Measurements from ENCODE around the gene PNMA8B. TPM values are rescaled to one million over a fixed set of nuclear protein-coding genes. Genes with fewer than 3 reads are reported as not detected.

Gene PNMA8B
- total RNA-seq, 1 experiment from 2014 or later, result 0.10 TPM

DNA sequence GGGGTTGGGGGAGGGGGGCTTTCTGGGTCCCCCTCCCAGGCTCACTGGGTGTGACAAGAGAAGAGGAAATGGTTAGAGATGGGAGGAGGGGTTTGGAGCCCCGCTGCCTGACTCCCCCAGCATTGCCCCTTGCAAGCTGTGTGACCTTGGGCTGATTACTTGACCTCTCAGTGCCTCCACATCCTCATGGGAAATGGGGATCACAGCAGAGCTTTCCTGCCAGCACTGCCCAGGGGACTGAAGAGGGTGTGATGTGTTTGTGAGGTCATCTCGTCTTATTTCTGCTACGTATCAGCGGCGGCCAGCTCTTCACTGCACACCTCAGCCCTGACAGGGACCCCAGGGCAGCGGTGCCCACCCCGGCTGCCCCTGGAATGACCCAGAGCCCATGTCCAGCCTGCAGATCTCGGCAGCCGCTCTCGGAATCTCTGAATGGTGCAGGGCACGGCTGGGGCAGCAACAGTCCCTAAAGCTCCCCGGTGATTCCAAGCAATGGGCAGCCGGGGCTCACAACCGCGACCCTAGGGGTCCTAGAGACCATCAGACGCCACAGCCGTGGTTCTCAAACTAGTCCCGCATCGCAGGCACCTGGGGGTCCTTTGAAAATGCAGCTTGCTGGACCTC is 8.4 kb downstream of the PNMA8B start:
- Histone ChIP-seq H3K4me2 (ENCODE audit: low read length) (peak overlapping the region; percentile 55), H3K4me3 (replicated peaks in 1 of 2; ENCODE audit: low read depth in 1 of 2, low read length in 2 of 2) (no peak overlapping the region; a peak in 1 of 4 replicates), H3K9me3 (ENCODE audit: control insufficient read depth in 1 of 2, insufficient read depth in 1 of 2, low read depth in 1 of 2, low read length in 2 of 2) (no peaks in the 10 kb centered on the region), H3K9me2 (ENCODE audit: insufficient read depth) (no peaks in the 10 kb centered on the region), H2AFZ (ENCODE audit: low read depth, low read length, poor library complexity, severe bottlenecking) (peak overlapping the region; percentile 41), H4K20me1 (ENCODE audit: insufficient read depth) (no peaks in the 10 kb centered on the region), H3K27ac (ENCODE audit: low read depth, low read length) (no peak overlapping the region), H3K27me3 (ENCODE audit: insufficient read depth, low read length) (no peaks in the 10 kb centered on the region), H3K79me2 (ENCODE audit: insufficient read depth, low read length) (no peaks in the 10 kb centered on the region), H3K9ac (ENCODE audit: low read length) (no peak overlapping the region), H3K4me1 (ENCODE audit: control insufficient read depth in 1 of 2, insufficient read depth in 2 of 2, low read length in 2 of 2) (no peaks in the 10 kb centered on the region), H3K36me3 (ENCODE audit: control insufficient read depth in 1 of 2, insufficient read depth in 2 of 2, low read length in 2 of 2) (no peaks in the 10 kb centered on the region)
- ChIA-PET RAD21 (ENCODE audit: low non-redundant PET in 1 of 2, low total read pairs in 2 of 2, uncharacterized antibody in 2 of 2, unreplicated experiment in 2 of 2) (no interaction called here), CTCF (interaction anchor here (0.7 to 1.7 kb wide), 3 partner anchors 85 to 207 kb away, joined by 3 to 16 read pairs (median 5); no protein-coding TSS in a partner anchor), POLR2A (no interaction called here)
- intact Hi-C loops (cut with micrococcal nuclease), result loop anchor here (1.0 to 10.0 kb wide), 3 partner anchors 85 to 402 kb away; no protein-coding TSS in a partner anchor
- no peak for ATAC-seq
- no TSS peak for BruUV-seq (replicated peaks)
- DNase-seq (ENCODE audit: low read depth, low spot score), result no peak
- TF ChIP-seq ZNF274 (IDR thresholded peaks at IDR 0.05; ENCODE audit: low read depth, low read length), result no peak
- no peak for TF ChIP-seq POLR2A (IDR thresholded peaks at IDR 0.05; ENCODE audit: borderline replicate concordance, extremely low read depth, insufficient read depth, insufficient read length)
- TF ChIP-seq, protein P1, sequence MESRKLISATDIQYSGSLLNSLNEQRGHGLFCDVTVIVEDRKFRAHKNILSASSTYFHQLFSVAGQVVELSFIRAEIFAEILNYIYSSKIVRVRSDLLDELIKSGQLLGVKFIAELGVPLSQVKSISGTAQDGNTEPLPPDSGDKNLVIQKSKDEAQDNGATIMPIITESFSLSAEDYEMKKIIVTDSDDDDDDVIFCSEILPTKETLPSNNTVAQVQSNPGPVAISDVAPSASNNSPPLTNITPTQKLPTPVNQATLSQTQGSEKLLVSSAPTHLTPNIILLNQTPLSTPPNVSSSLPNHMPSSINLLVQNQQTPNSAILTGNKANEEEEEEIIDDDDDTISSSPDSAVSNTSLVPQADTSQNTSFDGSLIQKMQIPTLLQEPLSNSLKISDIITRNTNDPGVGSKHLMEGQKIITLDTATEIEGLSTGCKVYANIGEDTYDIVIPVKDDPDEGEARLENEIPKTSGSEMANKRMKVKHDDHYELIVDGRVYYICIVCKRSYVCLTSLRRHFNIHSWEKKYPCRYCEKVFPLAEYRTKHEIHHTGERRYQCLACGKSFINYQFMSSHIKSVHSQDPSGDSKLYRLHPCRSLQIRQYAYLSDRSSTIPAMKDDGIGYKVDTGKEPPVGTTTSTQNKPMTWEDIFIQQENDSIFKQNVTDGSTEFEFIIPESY (IDR thresholded peaks at IDR 0.05; ENCODE audit: extremely low read depth, insufficient replicate concordance, low read length), result no peak
- TF ChIP-seq CBX3 (IDR thresholded peaks at IDR 0.05; ENCODE audit: low read depth), result no peak

DNA sequence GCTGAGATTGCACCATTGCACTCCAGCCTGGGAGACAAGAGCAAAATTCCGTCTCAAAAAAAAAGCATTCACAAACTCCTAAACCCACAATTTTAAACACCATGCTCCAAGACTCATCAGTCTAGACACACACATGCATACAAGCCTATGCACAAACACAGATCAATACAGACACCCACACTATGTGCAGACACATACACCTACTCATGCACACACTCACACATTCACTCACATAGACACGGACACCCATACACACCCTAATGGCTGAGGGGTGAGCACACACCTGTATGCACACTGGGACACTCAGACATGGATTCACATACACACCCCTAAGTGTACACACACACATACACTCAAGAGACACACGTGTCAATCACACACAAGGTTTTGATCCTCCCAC is 9.3 kb downstream of the PNMA8B start:
- H3K4me1 ChIP-seq (ENCODE audit: control insufficient read depth in 1 of 2, insufficient read depth in 2 of 2, low read length in 2 of 2), result no peaks in the 10 kb centered on the region
- no peaks in the 10 kb centered on the region for H3K79me2 ChIP-seq (ENCODE audit: insufficient read depth, low read length)
- no peaks in the 10 kb centered on the region; the same call in 1 of the 2 replicates for H3K27me3 ChIP-seq (ENCODE audit: insufficient read depth, low read length)
- no peak overlapping the region for H3K27ac ChIP-seq (ENCODE audit: low read depth, low read length)
- no peak overlapping the region for H2AFZ ChIP-seq (ENCODE audit: low read depth, low read length, poor library complexity, severe bottlenecking)
- H3K9ac ChIP-seq (ENCODE audit: low read length), result no peak overlapping the region
- BruUV-seq (replicated peaks), result no TSS peak
- intact Hi-C loops (cut with micrococcal nuclease), result loop anchor here (10.0 kb wide), 1 partner anchor 402 kb away; no protein-coding TSS in a partner anchor
- no peak overlapping the region for H3K4me3 ChIP-seq (replicated peaks in 1 of 2; ENCODE audit: low read depth in 1 of 2, low read length in 2 of 2)
- DNase-seq (ENCODE audit: low read depth, low spot score) (no peak), ATAC-seq (no peak)
- H3K4me2 ChIP-seq (ENCODE audit: low read length), result no peak overlapping the region
- ChIA-PET RAD21 (ENCODE audit: low non-redundant PET in 1 of 2, low total read pairs in 2 of 2, uncharacterized antibody in 2 of 2, unreplicated experiment in 2 of 2) (no interaction called here), POLR2A (no interaction called here), CTCF (no interaction called here)
- H3K9me3 ChIP-seq (ENCODE audit: control insufficient read depth in 1 of 2, insufficient read depth in 1 of 2, low read depth in 1 of 2, low read length in 2 of 2), result no peaks in the 10 kb centered on the region
- H3K9me2 ChIP-seq (ENCODE audit: insufficient read depth), result no peaks in the 10 kb centered on the region
- no peaks in the 10 kb centered on the region for H3K36me3 ChIP-seq (ENCODE audit: control insufficient read depth in 1 of 2, insufficient read depth in 2 of 2, low read length in 2 of 2)
- H4K20me1 ChIP-seq (ENCODE audit: insufficient read depth), result no peaks in the 10 kb centered on the region
- TF ChIP-seq ZFX (IDR thresholded peaks at IDR 0.05) (no peak), EZH2phosphoT487 (IDR thresholded peaks at IDR 0.05; ENCODE audit: borderline replicate concordance) (no peak), ZNF274 (IDR thresholded peaks at IDR 0.05; ENCODE audit: low read depth, low read length) (no peak), POLR2AphosphoS5 (IDR thresholded peaks at IDR 0.05; ENCODE audit: low read depth, low read length) (no peak), EGR1 (IDR thresholded peaks at IDR 0.05; ENCODE audit: low read depth) (no peak), CBX3 (IDR thresholded peaks at IDR 0.05; ENCODE audit: low read depth) (no peak), TCF7L2 (IDR thresholded peaks at IDR 0.05; ENCODE audit: borderline replicate concordance, extremely low read depth, insufficient read depth, insufficient read length) (no peak), SP1 (IDR thresholded peaks at IDR 0.05; ENCODE audit: low read depth) (no peak)
- TF ChIP-seq, protein P2, sequence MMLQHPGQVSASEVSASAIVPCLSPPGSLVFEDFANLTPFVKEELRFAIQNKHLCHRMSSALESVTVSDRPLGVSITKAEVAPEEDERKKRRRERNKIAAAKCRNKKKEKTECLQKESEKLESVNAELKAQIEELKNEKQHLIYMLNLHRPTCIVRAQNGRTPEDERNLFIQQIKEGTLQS (IDR thresholded peaks at IDR 0.05), result no peak
- TF ChIP-seq, protein P3, sequence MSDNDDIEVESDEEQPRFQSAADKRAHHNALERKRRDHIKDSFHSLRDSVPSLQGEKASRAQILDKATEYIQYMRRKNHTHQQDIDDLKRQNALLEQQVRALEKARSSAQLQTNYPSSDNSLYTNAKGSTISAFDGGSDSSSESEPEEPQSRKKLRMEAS (IDR thresholded peaks at IDR 0.05), result no peak
- TF ChIP-seq, protein P4, sequence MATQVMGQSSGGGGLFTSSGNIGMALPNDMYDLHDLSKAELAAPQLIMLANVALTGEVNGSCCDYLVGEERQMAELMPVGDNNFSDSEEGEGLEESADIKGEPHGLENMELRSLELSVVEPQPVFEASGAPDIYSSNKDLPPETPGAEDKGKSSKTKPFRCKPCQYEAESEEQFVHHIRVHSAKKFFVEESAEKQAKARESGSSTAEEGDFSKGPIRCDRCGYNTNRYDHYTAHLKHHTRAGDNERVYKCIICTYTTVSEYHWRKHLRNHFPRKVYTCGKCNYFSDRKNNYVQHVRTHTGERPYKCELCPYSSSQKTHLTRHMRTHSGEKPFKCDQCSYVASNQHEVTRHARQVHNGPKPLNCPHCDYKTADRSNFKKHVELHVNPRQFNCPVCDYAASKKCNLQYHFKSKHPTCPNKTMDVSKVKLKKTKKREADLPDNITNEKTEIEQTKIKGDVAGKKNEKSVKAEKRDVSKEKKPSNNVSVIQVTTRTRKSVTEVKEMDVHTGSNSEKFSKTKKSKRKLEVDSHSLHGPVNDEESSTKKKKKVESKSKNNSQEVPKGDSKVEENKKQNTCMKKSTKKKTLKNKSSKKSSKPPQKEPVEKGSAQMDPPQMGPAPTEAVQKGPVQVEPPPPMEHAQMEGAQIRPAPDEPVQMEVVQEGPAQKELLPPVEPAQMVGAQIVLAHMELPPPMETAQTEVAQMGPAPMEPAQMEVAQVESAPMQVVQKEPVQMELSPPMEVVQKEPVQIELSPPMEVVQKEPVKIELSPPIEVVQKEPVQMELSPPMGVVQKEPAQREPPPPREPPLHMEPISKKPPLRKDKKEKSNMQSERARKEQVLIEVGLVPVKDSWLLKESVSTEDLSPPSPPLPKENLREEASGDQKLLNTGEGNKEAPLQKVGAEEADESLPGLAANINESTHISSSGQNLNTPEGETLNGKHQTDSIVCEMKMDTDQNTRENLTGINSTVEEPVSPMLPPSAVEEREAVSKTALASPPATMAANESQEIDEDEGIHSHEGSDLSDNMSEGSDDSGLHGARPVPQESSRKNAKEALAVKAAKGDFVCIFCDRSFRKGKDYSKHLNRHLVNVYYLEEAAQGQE (IDR thresholded peaks at IDR 0.05; ENCODE audit: low read depth), result no peak
